Raji (cell line): ENCODE measurements around the gene FGA.

Experiments used
- POLR2A ChIP-seq: IDR thresholded peaks from 2 replicates; pipeline ENCODE4 v1.6.1; 2011; ENCODE audit warnings: low read depth, low read length, control low read depth; ENCODE audit not compliant: insufficient read depth

The FGA gene

GRCh38 chr4:154590329-154591006 lies at the start of gene FGA:
FGA (minus strand) TSS chr4:154590742; CDS start chr4:154590687, 55 bp downstream.
- no peak for TF ChIP-seq POLR2A

DNA sequence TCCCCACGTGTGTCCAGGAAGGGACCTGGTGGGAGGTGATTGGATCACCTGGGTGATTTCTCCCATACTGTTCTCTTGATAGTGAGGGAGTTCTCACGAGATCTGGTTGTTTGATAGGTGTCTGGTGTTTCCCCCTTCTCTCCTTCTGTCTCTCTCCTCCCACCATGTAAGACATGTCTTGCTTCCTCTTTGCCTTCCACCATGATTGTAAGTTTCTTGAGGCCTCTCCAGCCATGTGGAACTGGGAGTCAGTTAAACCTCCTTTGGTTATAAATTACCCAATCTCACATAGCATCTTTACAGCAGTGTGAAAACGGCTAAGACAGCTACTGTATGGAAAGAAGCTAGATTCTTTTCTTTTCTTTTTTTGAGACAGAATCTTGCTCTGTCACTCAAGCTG lies 43.5 kb upstream of the FGA start:
- TF ChIP-seq POLR2A, result no peak

- TF ChIP-seq POLR2A, result no peak
These were observed 41.3 kb upstream of the FGA start for GRCh38 chr4:154631828-154632227.

DNA sequence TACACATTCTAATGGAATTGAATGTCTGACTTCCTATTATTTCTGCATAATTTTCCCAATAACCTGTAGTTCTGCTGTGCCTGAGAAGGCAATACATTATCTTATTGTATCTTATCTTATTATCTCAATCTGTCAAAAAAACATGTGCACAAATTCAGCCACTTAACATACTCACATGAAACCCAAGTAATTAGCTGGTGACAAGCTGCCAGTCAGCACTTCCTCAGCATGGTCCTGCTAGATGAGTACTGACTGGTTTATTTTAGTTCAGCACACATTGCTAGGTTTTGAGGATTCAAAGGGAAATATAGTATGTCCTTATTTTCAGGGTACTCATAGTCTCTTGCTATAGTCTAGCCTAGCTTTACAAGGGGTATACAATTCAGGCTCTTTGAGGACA lies 39.8 kb upstream of the FGA start:
- TF ChIP-seq POLR2A, result no peak

GRCh38 chr4:154626793-154627484 lies 36.4 kb upstream of the FGA start:
- TF ChIP-seq POLR2A, result no peak

- no peak for TF ChIP-seq POLR2A
These were observed 35.4 kb upstream of the FGA start for GRCh38 chr4:154625971-154626370.

DNA sequence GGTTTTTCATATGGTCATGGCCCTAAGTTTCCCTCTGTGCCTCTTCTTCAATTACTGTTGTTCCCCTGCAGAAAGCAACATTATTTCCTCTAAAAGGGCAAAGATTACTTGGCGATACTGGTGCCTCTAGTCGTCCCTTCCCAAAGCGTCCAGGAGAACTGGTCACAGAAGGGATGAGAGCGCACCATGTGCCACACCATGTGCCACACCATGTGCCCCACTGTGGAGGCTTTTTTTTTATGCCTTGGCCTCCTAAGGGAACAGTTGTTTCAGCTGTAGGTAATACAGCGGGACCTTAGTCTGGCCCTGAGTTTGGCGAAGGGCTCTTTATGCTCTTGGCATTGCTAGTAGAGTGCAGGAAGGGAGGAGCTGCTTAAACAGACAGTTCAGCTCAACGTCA lies 33.5 kb upstream of the FGA start:
- TF ChIP-seq POLR2A, result no peak

GRCh38 chr4:154623436-154623835 lies 32.9 kb upstream of the FGA start:
- TF ChIP-seq POLR2A, result no peak

DNA sequence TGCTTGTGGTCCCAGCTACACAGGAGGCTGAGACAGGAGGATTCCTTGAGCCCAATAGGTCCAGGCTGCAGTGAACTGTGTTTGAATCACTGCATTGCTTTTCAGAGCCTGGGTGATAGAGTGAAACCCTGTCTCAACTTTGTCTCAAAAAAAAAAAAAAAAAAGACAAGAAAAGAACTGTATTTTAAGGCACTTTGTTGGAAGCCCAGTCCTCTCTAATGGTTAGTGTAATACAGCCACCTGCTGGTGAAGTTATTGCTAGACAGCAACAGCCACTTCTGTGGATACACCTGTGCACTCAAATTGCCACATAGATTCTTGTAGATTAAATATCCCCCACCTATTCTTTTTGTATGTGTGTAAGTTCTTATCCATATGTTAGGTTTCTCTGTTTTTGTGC lies 32.1 kb upstream of the FGA start:
- TF ChIP-seq POLR2A, result no peak

- no peak for TF ChIP-seq POLR2A
These were observed 29.6 kb upstream of the FGA start for GRCh38 chr4:154620111-154620510.

- no peak for TF ChIP-seq POLR2A
These were observed 28.3 kb upstream of the FGA start for GRCh38 chr4:154618708-154619315.

GRCh38 chr4:154617820-154618317 lies 27.3 kb upstream of the FGA start:
- no peak for TF ChIP-seq POLR2A

- TF ChIP-seq POLR2A, result no peak
These were observed 26.2 kb upstream of the FGA start for GRCh38 chr4:154616731-154617130.

DNA sequence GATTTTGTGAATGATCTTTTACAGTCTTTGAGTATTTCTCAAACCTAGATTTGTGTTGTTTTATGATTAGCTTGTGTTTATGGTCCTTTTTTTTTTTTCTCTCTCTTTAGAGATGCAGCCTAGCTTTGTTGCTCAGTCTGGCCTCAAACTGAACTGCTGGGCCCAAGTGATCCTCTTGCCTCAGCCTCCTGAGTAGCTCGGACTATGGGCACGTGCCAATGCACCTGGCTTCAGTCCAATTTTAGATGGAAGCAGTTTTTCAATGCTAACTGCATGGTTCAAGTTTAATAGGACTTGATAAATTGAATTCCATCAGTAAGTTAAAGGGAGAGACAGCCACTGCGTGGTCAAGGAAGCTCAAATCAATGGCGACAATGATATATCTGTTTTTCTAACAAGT lies 25.7 kb upstream of the FGA start:
- TF ChIP-seq POLR2A, result no peak

DNA sequence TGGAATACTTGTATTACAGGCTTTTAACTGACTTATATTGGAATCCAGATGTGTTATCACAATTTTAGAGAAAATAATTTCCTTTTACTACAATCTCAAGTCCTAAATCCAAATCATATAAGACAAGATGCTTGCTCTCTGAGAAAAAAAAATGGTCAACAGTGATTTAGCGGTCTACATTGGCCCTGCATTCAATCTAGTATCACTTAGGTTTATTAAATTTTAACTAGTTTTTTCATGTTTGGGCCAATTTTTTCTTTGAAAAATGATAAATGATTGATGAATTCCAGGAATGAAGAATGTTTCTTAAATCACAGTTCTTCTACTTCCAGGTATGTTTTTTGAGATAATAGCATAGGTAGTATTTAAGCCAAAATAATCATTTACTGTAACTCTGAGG lies 24.7 kb upstream of the FGA start:
- TF ChIP-seq POLR2A, result no peak

DNA sequence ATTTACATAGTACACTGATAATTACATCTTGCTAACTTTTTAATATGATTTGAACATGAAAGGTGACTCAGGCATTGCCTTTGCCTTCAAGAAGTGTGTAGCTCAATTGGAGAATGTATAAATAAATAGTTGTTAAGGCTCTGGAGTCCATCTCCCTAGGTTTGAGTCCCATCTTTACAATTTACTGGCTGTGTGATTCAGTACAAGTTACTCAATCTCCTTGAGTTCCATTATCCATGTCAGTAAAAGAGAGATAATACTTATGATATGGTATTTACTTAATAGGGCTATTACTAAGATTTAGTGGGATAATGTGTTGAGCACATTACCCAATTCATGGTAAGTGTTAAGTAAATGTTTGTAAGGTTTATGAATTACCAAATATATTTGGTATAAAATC lies 23.8 kb upstream of the FGA start:
- TF ChIP-seq POLR2A, result no peak

GRCh38 chr4:154612472-154613414 lies 22.2 kb upstream of the FGA start, which contains the start of gene FGG:
FGG (minus strand) TSS chr4:154612656; CDS start chr4:154612609, 47 bp downstream.
- TF ChIP-seq POLR2A, result no peak
